AG10803 (cell line): ENCODE results near the gene GDI1.
A peak's percentile ranks its signal among the peaks of the same experiment; 100 is the strongest.

Experiments
- DNase-seq: peaks from one replicate; pipeline ENCODE4 v3.0.0; 2010; ENCODE audit warnings: low read depth
- H3K4me3 ChIP-seq: 2 replicates; pipeline ENCODE4 v1.5.1; 2011; ENCODE audit warnings: mild to moderate bottlenecking, low read length, control low read depth
- TF ChIP-seq, protein P1 (sequence below): conservative IDR thresholded peaks from 2 replicates; pipeline ENCODE4 v1.5.1; 2011; ENCODE audit warnings: mild to moderate bottlenecking, low read length, control low read depth, inconsistent platforms

The GDI1 gene

DNA sequence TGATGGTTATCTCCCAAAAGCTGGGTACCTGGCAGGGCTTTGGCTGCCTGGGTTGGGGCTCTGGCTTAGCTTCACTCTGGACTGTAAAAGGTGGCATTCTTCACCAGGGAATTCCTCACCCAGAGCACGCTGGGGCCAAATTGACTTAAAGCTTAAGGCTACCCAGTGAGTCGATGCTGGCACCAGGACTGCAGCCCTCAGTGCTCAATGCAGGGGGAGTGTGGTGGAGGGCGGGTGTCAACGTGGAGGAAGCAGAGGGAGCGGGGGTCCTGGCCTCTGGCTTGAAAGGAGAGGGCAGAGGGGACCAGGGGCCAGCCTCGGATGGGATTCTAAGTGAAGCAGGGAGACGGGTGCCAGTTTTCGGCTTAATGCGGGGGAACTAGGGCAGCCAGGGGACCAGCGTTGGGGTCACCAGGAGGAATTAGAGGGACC lies 6.5 kb downstream of the GDI1 start:
- DNase-seq: no peak
- TF ChIP-seq, protein P1, sequence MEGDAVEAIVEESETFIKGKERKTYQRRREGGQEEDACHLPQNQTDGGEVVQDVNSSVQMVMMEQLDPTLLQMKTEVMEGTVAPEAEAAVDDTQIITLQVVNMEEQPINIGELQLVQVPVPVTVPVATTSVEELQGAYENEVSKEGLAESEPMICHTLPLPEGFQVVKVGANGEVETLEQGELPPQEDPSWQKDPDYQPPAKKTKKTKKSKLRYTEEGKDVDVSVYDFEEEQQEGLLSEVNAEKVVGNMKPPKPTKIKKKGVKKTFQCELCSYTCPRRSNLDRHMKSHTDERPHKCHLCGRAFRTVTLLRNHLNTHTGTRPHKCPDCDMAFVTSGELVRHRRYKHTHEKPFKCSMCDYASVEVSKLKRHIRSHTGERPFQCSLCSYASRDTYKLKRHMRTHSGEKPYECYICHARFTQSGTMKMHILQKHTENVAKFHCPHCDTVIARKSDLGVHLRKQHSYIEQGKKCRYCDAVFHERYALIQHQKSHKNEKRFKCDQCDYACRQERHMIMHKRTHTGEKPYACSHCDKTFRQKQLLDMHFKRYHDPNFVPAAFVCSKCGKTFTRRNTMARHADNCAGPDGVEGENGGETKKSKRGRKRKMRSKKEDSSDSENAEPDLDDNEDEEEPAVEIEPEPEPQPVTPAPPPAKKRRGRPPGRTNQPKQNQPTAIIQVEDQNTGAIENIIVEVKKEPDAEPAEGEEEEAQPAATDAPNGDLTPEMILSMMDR: no peak
- peak overlapping the region; percentile 47 for H3K4me3 ChIP-seq

DNA sequence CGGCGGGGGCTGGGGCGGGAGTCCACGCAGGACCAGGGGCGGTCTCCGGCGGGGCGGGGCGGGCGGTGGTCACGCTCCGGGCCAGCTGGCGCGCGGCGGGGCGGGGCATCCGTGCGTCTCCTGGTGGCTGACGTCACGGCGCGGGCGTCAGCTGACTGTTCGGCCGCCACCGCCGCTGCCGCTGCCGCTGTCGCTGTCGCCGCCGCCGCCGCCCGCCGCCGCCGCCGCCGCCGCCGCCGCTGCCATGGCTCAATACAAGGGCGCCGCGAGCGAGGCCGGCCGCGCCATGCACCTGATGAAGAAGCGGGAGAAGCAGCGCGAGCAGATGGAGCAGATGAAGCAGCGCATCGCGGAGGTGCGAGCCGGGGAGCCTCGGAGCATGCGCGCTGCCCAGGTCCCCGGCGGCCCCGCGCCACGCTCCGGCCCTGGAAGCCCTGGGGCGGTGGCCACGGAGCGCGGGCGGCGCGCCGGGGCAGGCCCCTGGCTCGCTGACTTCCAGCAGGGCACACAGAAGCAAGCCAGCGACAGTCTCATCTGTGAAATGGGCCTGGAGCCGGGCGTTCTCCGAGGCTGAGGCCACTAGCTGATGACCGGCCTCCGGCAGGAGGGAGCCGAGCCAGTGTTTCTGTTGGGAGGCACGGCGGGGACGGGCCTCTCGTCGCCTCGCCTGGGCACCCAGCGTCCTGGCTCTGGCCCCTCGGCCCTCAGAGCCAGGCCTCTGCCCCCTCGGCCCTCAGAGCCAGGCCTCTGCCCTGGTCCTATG lies 7.2 kb downstream of the GDI1 start, which contains the start of gene FAM50A:
Gene FAM50A, plus strand, starts transcription at position 150 of the 763 bp plus-strand sequence. Its CDS starts 95 bp downstream, at position 245.
- peak; percentile 55 for DNase-seq
- TF ChIP-seq, protein P1: no peak
- peak within 1 kb of the TSS; percentile 67 for H3K4me3 ChIP-seq

DNA sequence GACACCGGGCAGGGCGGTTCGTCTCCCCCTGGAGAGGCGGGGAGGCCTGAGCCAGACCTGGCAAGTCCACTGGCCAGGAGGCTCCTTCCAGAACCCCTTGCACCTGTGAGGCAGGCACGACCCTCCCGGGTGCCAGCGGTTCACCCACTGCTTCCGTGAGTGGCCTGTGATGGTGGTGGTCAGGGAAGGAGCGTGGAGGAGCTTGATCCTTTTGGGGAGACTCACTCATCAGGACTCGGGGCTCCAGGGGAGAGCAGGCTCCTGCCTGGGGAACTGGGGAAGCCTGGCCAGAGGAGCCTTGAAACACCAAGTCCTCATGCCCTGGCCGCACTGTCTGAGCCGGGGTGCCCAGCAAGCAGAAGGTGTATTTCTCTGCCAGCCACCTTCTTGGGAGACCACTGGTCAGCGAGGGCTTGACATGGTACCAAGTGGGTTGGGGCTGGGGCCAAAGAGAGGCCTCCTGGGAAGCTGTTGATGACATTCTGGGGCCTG lies 7.8 kb downstream of the GDI1 start:
- peak overlapping the region; percentile 67 for H3K4me3 ChIP-seq
- no peak for DNase-seq
- TF ChIP-seq, protein P1: no peak

DNA sequence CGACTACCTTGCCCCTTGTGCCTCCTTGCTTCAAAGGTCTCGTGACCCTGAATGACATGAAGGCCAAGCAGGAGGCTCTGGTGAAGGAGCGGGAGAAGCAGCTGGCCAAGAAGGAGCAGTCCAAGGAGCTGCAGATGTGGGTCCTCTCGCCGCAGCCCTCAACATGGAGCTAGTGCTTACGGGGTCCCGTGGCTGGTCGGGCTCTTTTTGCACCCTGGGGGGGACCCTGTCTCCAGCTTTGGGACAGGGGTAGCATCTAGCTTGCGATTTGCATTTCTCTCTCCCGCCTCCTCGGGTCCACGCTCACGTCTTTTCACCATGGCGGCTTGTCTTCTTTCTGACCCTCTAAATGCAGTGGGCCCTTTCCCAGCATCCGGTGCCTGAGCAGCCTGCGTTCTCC lies 8.8 kb downstream of the GDI1 start:
- TF ChIP-seq, protein P1: no peak
- no peak overlapping the region for H3K4me3 ChIP-seq

DNA sequence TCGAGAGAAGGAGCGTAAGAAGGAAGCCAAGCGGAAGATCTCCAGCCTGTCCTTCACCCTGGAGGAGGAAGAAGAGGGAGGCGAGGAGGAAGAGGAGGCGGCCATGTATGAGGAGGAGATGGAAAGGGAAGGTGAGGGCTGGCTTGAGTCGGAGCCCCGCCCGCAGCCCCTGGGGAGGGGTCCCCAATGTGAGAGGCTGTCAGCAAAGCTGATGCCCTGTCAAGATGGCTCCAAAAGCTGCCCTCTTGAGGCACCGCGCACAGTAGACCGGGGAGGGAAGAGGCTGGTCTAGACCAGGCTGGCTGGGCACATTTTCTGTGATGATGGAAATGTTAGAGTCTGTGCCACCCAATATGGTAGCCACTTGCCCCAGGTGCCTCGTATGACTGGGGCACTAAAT lies 9.5 kb downstream of the GDI1 start:
- TF ChIP-seq, protein P1: no peak
- DNase-seq: no peak
- no peak overlapping the region for H3K4me3 ChIP-seq

More for the DNA sequence above, 8.8 kb downstream of the GDI1 start:
- no peak for DNase-seq

DNA sequence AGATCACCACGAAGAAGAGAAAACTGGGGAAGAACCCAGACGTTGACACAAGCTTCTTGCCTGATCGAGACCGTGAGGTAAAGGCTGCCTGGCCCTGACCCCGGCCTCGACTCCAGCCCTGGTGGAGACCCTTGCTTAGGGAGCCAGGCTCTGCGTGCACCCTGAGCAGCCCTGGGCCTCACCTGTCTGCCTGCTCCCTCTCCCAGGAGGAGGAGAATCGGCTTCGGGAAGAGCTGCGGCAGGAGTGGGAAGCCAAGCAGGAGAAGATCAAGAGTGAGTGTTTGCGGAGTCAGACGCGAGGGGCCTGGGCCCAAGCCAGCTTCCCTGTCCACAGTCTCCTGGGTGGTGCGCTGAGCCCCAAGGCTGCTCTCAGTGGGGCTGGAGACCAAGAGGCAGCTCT lies 11.5 kb downstream of the GDI1 start:
- DNase-seq: no peak

More for the DNA sequence above, 11.5 kb downstream of the GDI1 start:
- H3K4me3 ChIP-seq: no peak overlapping the region
- TF ChIP-seq, protein P1: no peak
